ENCODE results near the gene SH3BP4. TPM values are rescaled to one million over a fixed set of nuclear protein-coding genes. Genes with fewer than 3 reads are reported as not detected.
A peak's percentile ranks its signal among the peaks of the same experiment; 100 is the strongest.

The SH3BP4 gene
- total and polyA plus RNA-seq, 2 of the 13 experiments (the other 11 are each of a cell fraction or from before 2014, with no cell fraction given) = 34.6 to 99.1 TPM

GRCh38 chr2:234991793-234992192, 40.0 kb downstream of the SH3BP4 start:
- H3K79me2 ChIP-seq (ENCODE audit: insufficient read depth, low read length) = peaks cover 100% of the 10 kb centered on the region
- in situ Hi-C loops (cut with HindIII; ENCODE audit: extremely low pct_ligation_motif_present, low pct_unique_long_range_greater_than_20kb) = no loop called here
- intact Hi-C loops (cut with micrococcal nuclease; ENCODE audit: unreplicated experiment) = no loop called here

More at GRCh38 chr2:234991793-234992192, 40.0 kb downstream of the SH3BP4 start:
- no peaks in the 10 kb centered on the region for H3K27me3 ChIP-seq (ENCODE audit: control insufficient read depth in 1 of 2, insufficient read depth in 2 of 2, low read length in 2 of 2)
- DNase-seq (ENCODE audit: low spot score) (no peak), ATAC-seq (no peak), FAIRE-seq (no peak)
- H3K4me3 ChIP-seq (replicated peaks in 1 of 3; ENCODE audit: insufficient read depth in 1 of 3, low read depth in 2 of 3, low read length in 3 of 3) = no peak overlapping the region
- POLR2A ChIA-PET = interaction anchor here (1.3 to 3.1 kb wide), 2 partner anchors 11 to 15 kb away, joined by 4 to 17 read pairs; no protein-coding TSS in a partner anchor
- no peaks in the 10 kb centered on the region for H3K9me3 ChIP-seq (ENCODE audit: low read length)
- no peak overlapping the region for H2AFZ ChIP-seq (ENCODE audit: low read length)
- H3K27ac ChIP-seq (ENCODE audit: extremely low read length, insufficient read depth, low read length) = no peak overlapping the region
- H3K4me2 ChIP-seq (ENCODE audit: low read depth, low read length) = no peak overlapping the region
- 0 out of 2 replicates have a peak, but pooled peaks have one; percentile 3 for TF ChIP-seq ZNF687 (CRISPR knock-in tag; IDR thresholded peaks at IDR 0.05)
- TF ChIP-seq ZNF543 (CRISPR knock-in tag; IDR thresholded peaks at IDR 0.05) = no peak
- H3K4me1 ChIP-seq (ENCODE audit: insufficient read depth, low read length) = peaks cover 99% of the 10 kb centered on the region
- 94% methylated on average over 6 of the region's 6 CpGs for WGBS (ENCODE audit: low lambda C conversion rate)
- BruUV-seq (replicated peaks) = no TSS peak
- peaks cover 12 to 73% of the 10 kb centered on the region in 2 experiments; a peak in 4 of 5 replicates for H3K36me3 ChIP-seq (replicated peaks in 1 of 2; ENCODE audit: control insufficient read depth in 1 of 2, insufficient read depth in 2 of 2, low read length in 2 of 2)
- peaks cover 95% of the 10 kb centered on the region for H4K20me1 ChIP-seq (ENCODE audit: insufficient read depth, low read length)
- CTCF ChIA-PET (ENCODE audit: low intra/inter-chr PET ratio, low total read pairs) = no interaction called here
- H3K9ac ChIP-seq (ENCODE audit: insufficient read depth, low read depth, low read length) = no peak overlapping the region

All from HepG2 (cell line).